ENCODE data around the gene CENPO.
"Not testable (repeated sequence)": the region's sequence is repeated elsewhere in the genome, so short reads cannot be mapped to it uniquely, and the experiment has no call there.

CENPO gene

DNA sequence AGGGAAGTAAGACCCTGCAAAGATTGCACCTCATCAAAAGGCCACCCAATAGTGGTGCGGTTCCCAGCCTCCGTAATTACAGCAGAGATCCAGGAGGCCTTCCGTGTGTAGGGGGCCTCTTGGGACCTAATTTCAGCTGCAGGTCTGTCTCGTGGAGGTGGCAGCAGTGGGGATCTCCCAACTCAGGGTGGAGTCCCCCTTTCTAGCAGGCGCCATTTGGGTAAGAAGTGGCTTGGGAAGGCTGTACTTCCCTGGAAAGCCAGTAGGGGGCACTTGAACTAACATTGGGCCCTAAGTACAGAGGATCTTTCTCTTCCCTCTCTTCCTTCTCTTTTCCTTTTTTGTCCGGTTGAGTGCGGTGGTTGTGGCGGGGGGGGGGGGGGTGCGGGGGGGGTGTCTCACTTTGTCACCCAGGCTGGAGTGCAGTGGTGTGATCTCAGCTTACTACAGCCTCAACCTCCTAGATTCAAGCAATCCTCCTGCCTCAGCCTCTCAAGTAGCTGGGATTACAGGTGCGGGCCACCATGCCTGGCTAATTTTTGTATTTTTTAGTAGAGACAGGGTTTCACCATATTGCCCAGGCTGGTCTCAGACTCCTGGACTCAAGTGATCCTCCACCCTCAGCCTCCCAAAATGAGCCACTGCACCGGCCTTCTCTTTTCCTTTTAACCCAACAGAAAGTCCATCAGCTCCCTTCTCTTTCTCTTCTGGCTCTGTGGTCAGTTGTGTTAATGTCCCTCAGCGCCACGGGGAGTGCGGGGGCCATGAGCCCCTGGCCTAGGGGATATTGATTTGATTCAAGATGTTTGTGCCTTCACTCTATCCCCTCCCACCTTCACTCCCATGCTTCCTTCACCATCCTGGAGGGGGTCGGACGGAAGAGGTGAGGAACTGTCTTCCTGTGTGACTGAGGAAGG lies 32.0 kb downstream of the CENPO start:
- peak; percentile 44 for DNase-seq

DNA sequence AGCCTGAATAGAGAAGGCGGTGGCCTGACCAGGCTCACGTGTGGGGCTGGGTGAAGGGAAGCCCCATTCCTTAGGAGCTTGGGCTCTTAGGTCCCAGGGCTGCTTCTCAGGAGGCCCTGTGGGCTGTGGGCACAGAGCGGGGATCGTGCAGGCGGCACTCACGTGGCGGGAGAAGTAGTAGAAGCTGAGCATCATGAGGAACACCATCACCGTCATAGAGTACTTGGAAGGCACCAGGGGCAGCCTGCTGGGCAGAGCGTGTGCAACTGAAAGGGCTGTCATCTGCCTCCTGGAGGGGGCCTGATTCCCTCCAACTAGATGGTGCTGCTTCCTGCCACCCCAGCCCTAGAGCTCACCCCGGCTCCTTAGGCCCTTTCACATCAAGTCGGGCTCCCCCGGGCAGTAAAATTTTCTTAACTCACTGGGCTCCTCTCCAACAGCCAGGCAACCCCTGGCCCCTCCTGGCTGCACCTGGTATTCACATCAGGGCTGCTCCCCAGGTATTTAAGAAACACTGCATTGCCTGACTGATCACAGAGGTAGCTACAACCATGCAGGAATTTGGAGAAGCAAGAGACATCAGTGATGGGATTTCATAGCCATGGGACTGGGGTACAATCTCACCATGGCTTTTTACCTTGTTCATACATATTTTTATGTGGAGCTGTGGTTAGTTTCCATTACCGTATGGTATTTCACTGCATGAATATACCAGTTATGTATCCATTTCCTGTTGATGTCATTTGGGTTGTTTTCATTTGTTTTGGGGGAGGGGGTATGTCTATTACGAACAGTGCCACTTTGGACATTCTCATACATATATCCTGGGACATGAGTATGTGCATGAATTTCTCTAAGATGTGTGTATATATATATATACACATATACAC lies 32.9 kb downstream of the CENPO start:
- no peak for DNase-seq

DNA sequence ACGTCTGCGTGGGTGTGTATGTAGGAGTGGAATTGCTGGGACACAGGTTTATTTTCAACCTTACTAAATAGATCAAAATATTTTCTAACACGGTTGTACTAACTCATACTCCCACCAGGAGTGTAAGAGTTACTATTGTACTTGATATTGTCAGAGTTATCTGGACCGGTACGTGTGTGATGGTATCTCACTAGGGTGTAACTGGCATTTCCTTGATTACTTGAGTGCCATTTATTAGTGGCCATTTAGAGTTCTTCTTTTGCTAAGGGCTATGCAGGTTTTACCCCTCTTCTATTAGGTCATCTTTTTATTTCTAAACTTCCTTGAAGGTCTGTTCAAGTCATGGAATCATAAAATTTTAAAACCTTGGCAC lies 33.5 kb downstream of the CENPO start:
- no peak for DNase-seq

DNA sequence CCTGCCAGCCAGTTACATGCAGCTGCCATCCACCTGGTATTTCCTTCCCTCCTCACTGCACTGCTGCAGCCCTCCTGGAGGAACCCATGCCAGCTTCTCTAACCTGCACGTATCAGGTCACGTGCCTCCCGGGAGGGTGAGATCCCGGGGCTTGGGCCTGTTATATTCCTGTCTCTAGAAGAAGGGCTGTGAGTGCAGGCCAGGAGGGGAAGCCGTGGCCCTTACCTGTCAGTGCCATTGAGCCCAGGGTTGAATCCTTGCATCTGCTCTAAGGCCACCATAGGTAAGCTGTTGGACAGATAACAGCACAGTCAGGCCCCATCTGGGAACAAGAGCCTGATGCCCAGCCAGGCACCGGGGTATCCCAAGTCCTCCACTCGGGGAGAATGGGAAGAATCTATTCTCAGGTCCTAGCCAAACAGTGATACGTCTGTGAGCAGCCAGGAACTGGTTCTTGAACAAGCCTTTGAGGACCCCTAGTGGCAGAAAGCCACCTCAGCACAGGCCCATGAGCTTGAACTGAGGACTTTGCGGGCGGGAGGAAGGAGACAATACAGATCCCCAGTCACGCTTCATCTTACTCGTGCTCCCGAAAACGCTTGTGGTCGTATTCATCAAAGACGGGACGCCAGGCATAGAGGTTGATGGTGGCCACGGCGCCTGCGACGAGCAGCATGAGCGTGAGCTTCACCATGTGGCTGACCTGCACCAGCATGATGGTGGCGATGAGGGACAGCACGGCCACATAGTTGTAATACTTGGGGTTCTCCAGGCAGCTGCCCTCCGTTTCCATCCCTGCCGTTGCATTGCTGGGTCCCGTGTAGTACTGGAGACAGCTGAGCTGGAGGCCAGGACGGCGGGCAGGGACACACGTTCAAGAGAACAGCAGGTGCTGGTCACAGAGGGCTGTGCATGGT lies 34.4 kb downstream of the CENPO start:
- peak; percentile 78 for DNase-seq

DNA sequence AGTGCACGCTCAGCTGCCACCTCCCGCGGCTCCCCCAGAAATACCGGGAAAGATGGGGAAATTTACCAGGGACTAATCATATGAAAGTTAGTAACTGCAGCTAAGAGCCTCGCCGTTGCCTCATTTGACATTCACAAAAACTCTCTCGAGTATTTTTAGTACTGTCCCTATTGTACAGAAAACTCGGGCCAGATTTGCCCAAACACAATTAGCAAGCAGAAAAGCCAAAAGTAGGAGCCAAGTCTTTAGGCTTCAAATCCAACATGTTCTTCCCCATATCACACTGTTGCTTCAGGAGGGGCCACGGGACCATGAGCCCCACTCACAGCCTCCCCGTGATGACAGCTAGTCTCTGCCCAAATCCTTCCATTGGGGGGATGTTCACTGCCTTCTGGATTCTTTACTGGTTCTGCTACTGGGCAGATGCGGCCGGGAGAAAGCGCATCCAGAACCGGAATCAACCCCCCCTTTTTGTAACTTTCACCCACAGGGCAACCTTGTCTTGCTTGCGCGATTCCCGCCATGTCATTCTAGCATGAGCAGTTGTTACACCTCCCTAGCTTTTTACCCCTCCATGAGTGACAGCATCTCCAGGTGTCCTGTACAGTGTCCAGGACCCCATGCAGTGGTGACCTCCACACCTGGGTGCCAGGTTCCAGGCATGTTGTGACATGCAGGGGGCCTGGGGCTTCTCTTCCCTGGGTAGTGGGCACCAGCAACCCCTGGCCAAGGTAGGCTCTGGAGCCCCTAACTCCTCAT lies 35.2 kb downstream of the CENPO start:
- no peak for DNase-seq

DNA sequence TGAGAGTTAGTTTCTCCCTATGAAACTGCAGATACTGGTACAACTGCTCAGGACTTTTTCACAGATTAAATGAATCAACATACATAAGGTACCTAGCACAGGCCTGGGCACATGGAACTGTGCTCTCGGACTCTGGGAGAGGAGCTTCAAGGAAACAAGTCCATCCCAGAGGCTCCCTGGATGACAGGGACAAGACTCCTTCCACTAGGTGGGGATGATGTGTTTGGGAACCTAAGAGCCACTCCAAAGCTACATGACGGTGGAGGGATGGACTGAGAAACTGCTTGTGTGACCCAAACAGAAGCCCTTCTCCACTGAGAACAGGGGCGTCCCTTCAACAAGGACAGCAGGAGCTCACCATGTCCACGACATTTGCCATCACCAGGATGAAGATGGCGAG lies 37.1 kb downstream of the CENPO start:
- DNase-seq: no peak

DNA sequence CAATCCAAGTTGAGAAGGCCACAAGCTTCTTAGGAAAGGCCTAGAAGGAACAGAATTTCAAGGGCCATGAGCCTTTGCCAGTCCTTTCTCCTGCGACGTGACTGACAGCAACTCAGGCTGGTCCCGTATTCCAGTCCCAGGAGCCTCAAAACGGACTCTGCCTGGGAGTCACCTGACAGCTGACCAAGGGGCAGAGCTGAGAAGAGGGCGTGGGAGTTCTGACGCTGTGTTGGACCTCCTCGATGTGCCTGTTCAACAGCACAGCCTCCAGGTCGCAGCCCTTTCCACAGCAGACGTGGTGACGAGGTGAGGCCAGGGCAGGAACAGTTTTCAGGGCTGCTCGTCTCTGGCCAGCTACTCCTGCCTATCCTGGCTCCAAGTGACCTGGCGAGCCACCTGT lies 37.6 kb downstream of the CENPO start:
- no peak for DNase-seq

DNA sequence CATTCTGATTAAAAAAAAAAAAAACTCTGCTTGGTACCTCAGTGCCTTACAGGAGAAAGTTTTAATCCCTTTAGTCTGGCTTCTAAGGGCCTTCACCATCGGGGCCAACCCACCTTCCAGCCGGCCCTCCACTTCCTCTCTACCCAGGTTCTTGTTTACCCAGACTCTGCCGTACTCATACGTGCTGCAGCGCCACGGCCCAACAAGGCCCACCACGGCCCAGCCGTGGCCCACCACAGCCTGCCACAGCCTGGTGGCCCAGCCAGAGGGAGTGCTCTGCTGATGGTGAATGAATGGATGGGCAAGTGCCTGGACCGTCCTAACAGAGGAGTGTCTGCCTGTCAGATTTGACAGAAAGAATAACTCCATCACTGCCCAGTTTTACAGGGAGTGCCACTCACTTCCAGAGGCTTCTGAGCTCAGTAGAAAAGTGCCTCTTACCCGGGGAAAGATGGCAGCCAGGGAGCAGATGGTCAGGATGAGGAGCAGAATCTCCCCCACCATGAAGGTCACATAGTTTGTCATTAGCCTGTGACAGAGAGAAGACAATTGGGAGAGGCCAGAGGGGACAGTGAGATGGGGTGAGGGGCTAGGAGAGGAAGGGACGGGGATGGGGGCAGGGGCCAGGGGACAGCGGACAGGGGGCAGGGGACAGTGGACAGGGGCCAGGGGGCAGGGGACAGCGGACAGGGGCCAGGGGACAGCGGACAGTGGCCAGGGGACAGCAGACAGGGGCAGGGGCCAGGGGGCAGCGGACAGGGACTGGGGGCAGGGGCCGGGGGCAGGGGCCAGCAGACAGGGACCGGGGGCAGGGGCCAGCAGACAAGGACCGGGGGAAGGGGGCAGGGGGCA lies 38.2 kb downstream of the CENPO start:
- no peak for DNase-seq

DNA sequence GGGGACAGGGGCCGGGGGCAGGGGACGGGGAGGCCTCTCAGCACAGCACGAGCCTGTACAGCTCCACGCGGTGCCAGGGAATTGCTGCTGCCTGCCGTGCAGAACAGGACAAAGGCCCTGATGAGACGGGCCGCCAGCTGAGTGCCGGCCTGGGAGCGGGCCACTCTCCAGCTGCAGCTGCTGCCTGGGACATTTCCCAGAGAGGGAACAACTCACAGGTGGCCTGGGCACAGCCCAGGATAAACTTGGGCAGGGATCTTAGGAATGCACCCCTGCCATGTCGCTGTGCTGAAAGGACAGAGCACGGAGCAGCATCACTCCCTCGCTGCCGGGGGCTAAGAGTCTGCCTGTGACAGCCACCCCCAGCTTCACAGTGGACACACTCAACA lies 38.8 kb downstream of the CENPO start:
- DNase-seq: no peak

DNA sequence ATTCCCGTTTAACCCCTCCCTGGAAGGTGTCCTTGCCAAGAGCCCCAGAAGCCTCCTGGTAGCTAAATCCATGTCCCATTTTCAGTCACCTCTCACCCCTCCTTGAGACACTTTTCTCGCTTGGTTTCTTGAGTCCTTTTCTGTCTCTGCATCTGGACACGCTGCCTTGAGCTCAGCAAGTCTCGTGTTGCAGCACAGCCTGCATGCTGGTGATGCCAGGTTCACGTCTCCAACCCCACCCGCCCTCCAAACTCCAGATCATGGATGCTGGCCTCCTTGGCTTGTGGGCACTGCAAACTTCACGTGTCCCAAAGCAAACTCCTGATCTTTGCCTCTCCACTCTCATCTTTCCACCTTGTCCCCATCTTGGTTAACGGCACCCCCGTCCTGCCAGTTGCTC lies 39.3 kb downstream of the CENPO start:
- DNase-seq: no peak

DNA sequence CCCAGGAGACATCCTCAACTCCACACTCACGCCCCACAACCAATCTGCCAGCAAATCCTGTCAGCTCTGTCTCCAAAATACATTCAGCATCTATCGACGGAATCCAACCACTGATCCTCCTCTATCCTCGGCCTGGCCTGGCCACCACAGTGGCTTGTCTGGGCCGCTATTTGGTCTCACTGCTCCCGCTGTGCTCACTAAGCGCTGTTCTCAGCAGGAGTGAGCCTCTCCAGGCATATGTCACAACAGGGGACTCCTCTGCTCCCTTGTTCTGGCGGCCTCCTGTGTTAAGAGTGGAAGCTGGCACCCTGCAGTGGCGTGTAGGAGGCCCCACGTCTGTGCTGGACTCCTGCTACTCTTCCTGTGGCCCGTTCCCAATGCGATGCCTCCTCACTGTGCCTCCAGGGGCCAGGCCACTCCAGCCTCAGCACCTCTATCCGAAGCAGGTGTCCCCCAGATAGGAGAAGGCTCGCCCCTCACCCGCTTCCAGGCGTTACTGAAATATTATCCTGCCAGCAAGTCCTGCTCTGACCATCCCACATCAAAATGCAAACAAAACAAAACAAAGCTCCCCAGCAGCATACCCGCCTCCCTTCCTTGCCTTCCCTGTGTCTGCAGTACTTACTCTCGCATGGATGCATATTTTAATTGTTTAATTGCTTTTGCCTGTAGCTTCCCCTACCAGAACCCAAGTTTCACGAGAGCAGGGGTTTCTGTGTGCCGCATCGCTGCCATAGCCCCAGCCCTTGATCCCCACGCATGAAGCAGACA lies 39.9 kb downstream of the CENPO start:
- DNase-seq: no peak

DNA sequence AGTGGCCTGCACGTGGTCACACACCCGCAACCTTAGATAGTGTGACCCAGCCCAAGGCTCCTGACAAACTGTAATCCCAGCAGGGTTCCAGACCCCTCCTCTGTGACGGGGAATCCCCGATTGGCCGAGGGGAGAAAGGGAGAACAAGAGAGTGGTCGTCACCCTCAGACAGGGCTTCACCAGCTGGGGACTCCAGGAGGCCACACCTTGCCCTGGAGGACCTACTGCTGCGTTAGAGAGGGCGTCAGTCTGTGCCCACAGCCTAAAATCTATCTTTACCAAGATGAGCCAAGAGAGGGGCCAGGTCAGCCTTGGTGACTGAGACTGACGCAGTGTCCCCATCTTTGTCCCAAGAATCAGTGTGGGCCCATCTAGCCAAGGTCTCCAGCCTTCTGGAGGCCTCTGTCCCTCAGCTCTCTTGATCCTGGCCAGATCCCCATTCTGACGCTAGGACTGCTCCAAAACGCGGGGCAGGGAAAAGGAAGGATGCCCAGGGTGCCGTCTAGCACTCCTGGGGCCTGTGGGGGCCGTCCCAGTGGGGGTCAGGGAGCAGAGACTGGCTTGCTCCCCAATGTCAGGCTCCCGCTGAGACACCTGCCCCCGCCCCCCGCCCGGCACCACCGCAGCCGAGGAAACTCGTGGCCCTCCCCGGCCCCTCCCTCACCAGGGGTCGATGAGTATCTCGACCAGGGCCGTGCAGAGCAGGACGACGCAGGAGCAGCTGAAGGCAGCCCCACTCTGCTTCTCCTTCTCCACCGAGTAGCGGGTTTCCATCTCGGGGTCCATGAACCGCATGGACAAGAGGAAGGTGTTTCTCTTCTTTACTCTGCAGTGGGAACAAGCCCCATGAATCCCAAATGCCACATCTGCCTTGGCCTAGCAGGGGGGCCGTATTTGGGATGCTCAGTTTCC lies 40.9 kb downstream of the CENPO start:
- no peak for DNase-seq

DNA sequence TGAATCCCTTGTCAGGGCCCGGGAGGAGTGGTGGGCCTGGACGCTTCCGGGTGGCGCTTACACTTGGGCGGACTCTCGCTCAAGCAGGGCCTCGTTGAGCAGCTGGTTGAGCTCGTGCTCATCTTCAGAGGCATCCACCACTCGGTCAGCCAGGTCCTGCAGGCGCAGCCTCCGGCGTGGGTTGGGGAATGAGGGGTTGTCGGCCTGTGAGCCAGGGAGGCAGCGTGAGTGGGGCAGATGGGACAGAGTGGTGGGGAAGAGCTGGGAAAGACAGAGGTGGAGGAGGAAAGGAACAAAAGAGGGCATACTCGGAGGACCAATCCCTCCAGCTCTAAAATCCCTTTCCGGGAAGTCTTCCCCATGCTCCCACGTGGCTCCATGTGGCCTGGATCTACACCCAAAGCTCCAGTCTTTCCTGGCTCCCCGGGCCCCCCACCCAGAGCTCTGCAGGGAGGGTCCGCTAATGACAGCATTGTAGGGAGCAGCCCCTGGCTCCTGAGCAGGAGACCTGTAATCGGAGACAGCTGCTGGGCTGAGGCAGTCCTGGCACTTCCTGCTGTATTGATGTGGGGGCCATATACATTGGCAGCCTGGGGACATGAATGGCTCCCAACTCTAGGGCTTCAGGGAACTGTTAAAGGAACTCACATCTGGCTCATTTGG lies 41.6 kb downstream of the CENPO start:
- DNase-seq: no peak

DNA sequence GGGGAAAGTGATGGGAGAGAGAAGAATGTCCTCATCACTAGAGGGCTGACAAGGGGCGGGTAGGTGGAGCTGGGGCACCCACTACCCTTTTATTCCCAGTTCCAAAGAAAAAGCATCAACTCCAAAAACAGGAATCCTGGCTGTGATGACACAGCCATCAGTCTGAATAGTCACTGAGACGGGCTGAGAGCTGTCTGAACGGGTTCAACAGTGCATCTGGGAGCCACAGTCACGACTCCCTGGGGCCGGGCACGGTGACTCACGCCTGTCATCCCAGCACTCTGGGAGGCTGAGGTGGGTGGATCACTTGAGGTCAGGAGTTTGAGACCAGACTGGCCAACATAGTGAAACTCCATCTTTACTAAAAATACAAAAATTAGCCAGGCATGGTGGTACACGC lies 42.2 kb downstream of the CENPO start:
- DNase-seq: not testable (repeated sequence)

DNA sequence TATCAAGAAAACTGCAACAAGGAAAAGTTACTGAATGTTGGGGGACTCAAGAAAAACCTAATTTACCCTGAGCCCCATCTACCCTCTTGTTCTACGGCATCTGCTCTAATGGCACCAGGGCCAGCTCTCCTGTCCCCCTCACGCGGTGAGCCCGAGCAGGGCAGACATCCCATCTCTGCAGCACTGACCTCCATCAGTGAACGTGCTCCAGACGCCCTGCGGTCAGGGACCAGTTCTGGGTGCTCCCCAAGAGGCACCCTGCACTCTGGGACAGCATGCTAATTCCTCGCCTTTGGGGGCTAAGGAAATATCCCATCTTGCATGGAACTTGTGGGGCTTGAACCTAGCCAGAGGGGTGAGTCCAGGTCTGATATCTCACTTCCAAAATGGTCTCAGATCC lies 43.0 kb downstream of the CENPO start:
- DNase-seq: no peak

DNA sequence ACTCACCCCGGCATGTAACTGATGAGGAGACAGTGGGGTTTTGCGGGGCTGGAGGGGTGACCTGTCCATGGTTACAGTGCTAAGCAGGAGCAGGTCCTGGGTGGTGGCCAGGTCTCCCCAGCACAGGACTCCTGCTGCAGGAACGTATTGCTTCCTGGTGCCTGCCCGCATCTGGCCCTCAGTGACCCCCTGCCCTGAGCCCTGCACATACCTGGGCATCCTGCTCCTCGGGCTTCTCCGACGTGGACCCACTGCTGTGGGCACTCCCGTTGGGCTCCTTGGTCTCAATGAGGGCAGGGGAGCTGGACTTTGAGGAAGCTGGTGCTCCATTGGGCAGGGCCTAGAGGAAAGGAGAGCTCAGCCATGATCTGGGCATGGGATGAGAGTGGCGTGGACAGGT lies 43.5 kb downstream of the CENPO start:
- no peak for DNase-seq

DNA sequence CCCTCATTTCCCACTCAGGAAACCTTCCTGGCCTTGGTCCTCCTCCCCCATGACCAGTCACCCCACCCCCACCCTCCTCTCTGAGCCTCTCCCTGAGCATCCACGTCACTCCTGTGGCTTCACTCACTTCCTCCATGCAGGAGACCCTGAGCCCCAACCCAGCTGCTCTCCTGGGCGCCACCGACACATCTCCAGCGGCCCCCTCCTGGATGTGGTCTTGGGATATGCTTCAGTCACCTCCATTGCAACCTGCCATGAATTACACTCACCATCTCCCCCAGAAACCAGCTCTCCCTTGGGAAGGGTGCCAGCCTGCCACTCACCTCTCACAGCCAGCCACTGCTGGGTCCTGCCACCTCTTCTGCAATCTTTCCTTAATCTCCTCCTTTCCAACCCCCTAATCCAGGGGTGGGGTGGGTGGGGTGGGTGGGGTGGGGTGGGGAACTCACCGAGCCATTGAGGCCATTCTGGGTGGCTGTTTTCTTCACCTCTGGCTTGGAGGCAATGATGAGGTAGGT lies 44.8 kb downstream of the CENPO start:
- DNase-seq: no peak

DNA sequence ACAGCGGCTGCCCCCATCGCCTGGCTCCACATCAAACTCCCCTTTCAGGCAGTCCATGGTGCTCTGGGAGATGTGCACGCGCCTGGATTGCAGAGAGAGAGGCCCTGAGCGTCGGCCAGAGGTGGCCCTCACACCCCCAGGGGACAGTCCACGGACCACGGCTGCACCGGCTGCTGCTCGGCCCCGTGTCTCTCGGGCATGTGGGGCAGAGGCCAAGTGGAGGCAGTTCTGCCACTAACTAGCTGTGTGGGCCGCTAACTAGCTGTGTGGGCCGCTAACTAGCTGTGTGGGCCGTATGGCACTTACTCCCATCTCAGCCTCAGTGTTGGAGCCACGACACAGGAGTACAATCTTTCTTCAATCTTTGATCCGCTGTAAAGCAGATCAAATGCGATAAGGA lies 45.3 kb downstream of the CENPO start:
- no peak for DNase-seq
